HL-60 (cell line): Measurements from ENCODE around the gene CDIPT.

Experiments used
- CTCF ChIP-seq: IDR thresholded peaks from one replicate; pipeline ENCODE4 v1.5.1; 2011; ENCODE audit warnings: low read length, control low read depth, inconsistent platforms; ENCODE audit not compliant: insufficient read depth
- GABPA ChIP-seq: IDR thresholded peaks from 2 replicates; pipeline ENCODE4 v1.6.1; 2012; ENCODE audit warnings: low read depth
- POLR2AphosphoS5 ChIP-seq: IDR thresholded peaks from 2 replicates; pipeline ENCODE4 v1.6.1; 2012; ENCODE audit warnings: low read depth
- SPI1 ChIP-seq: IDR thresholded peaks from 2 replicates; pipeline ENCODE4 v1.6.1; 2012; ENCODE audit warnings: low read depth, mild to moderate bottlenecking, borderline replicate concordance
- TF ChIP-seq, protein P1 (sequence below): IDR thresholded peaks from 2 replicates; pipeline ENCODE4 v1.6.1; 2012; ENCODE audit warnings: low read depth; ENCODE audit not compliant: insufficient replicate concordance

GRCh38 chr16:29818082-29818481, 44.9 kb downstream of the CDIPT start:
- no peak for TF ChIP-seq CTCF
- TF ChIP-seq GABPA = no peak
- TF ChIP-seq, protein P1, sequence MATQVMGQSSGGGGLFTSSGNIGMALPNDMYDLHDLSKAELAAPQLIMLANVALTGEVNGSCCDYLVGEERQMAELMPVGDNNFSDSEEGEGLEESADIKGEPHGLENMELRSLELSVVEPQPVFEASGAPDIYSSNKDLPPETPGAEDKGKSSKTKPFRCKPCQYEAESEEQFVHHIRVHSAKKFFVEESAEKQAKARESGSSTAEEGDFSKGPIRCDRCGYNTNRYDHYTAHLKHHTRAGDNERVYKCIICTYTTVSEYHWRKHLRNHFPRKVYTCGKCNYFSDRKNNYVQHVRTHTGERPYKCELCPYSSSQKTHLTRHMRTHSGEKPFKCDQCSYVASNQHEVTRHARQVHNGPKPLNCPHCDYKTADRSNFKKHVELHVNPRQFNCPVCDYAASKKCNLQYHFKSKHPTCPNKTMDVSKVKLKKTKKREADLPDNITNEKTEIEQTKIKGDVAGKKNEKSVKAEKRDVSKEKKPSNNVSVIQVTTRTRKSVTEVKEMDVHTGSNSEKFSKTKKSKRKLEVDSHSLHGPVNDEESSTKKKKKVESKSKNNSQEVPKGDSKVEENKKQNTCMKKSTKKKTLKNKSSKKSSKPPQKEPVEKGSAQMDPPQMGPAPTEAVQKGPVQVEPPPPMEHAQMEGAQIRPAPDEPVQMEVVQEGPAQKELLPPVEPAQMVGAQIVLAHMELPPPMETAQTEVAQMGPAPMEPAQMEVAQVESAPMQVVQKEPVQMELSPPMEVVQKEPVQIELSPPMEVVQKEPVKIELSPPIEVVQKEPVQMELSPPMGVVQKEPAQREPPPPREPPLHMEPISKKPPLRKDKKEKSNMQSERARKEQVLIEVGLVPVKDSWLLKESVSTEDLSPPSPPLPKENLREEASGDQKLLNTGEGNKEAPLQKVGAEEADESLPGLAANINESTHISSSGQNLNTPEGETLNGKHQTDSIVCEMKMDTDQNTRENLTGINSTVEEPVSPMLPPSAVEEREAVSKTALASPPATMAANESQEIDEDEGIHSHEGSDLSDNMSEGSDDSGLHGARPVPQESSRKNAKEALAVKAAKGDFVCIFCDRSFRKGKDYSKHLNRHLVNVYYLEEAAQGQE = no peak
- TF ChIP-seq POLR2AphosphoS5 = no peak
- TF ChIP-seq SPI1 = no peak
